Peyer's patch (tissue), 4 donors: Measurements from ENCODE around the gene PITRM1.

Source experiments
- CTCF ChIP-seq, 6 experiments: fragments of 450-650 bp in 4 of 6; fragments of 200-600 bp in 2 of 6; sonication (generic) in 1 of 6; IDR thresholded peaks; one replicate each; pipeline ENCODE4 v1.5.1; 2017 to 2019; ENCODE audit warnings: antibody characterized with exemption in 6 of 6, mild to moderate bottlenecking in 3 of 6, moderate library complexity in 1 of 6
- POLR2A ChIP-seq, 2 donors: fragments of 450-650 bp; IDR thresholded peaks; one replicate each; pipeline ENCODE4 v1.5.1; 2017; ENCODE audit warnings: antibody characterized with exemption in 2 of 2, mild to moderate bottlenecking in 2 of 2, moderate library complexity in 2 of 2

- TF ChIP-seq POLR2A (IDR thresholded peaks at IDR 0.05) (no peak), CTCF (IDR thresholded peaks at IDR 0.05) (no peak)
Measured at GRCh38 chr10:3116508-3117100, 56.0 kb downstream of the PITRM1 start.
